Neuronal stem cell (in vitro differentiated cells): ENCODE data around the gene KRT75.
A peak's percentile ranks its signal among the peaks of the same experiment; 100 is the strongest.

Experiments
- DNase-seq: peaks from one replicate; pipeline ENCODE4 v3.0.0-alpha.2; 2013; ENCODE audit warnings: low spot score
- H2AFZ ChIP-seq: one replicate; pipeline ENCODE4 v1.6.1; 2013; ENCODE audit warnings: mild to moderate bottlenecking, low read length, inconsistent platforms
- H2AK5ac ChIP-seq: 2 replicates; pipeline ENCODE4 v1.6.1; 2013; ENCODE audit warnings: low read depth, mild to moderate bottlenecking, inconsistent platforms, low read length, moderate library complexity, mixed read lengths
- H2BK120ac ChIP-seq: 2 replicates; pipeline ENCODE4 v1.6.1; 2013; ENCODE audit warnings: low read depth, mild to moderate bottlenecking, inconsistent platforms, low read length, moderate library complexity, mixed read lengths
- H2BK12ac ChIP-seq: one replicate; pipeline ENCODE4 v1.6.1; 2013; ENCODE audit warnings: low read length, inconsistent platforms
- H2BK15ac ChIP-seq: 2 replicates; pipeline ENCODE4 v1.6.1; 2013; ENCODE audit warnings: mild to moderate bottlenecking, low read length, inconsistent platforms, mixed read lengths
- H2BK5ac ChIP-seq: one replicate; pipeline ENCODE4 v1.6.1; 2013; ENCODE audit warnings: inconsistent platforms, mild to moderate bottlenecking, low read length, moderate library complexity
- H3K14ac ChIP-seq: one replicate; pipeline ENCODE4 v1.6.1; 2013; ENCODE audit warnings: low read length, inconsistent platforms
- H3K18ac ChIP-seq: 2 replicates; pipeline ENCODE4 v1.6.1; 2013; ENCODE audit warnings: low read length, inconsistent platforms
- H3K23ac ChIP-seq: 2 replicates; pipeline ENCODE4 v1.6.1; 2013; ENCODE audit warnings: low read depth, mild to moderate bottlenecking, mixed read lengths, low read length, inconsistent platforms; ENCODE audit not compliant: poor library complexity
- H3K27ac ChIP-seq: replicated peaks from 3 replicates; pipeline ENCODE4 v1.5.1; 2013; ENCODE audit warnings: low read length, inconsistent platforms
- H3K27me3 ChIP-seq, 3 experiments: 2 replicates each; pipeline ENCODE4 v1.6.1; 2013; ENCODE audit warnings: low read length in 3 of 3, mild to moderate bottlenecking in 2 of 3, inconsistent platforms in 1 of 3, low read depth in 1 of 3, mixed read lengths in 1 of 3, moderate library complexity in 1 of 3; ENCODE audit not compliant: control insufficient read depth in 3 of 3, insufficient read depth in 3 of 3
- H3K36me3 ChIP-seq, 2 donors: replicated peaks in 1 of 2; 2 replicates each; pipeline ENCODE4 v1.6.1; 2013; ENCODE audit warnings: low read length in 2 of 2; ENCODE audit not compliant: control insufficient read depth in 2 of 2, insufficient read depth in 2 of 2
- H3K4ac ChIP-seq: 2 replicates; pipeline ENCODE4 v1.6.1; 2013; ENCODE audit warnings: inconsistent platforms, mild to moderate bottlenecking, low read length, moderate library complexity
- H3K4me1 ChIP-seq, 2 donors: 1 replicate in 1 of 2; 2 replicates in 1 of 2; pipeline ENCODE4 v1.6.1; 2013; ENCODE audit warnings: low read length in 2 of 2, low read depth in 1 of 2; ENCODE audit not compliant: control insufficient read depth in 2 of 2, insufficient read depth in 1 of 2
- H3K4me2 ChIP-seq: one replicate; pipeline ENCODE4 v1.6.1; 2013; ENCODE audit warnings: mild to moderate bottlenecking, low read length, inconsistent platforms; ENCODE audit not compliant: insufficient read depth, poor library complexity, severe bottlenecking
- H3K4me3 ChIP-seq, 2 donors: 2 replicates each; pipeline ENCODE4 v1.5.1; 2013; ENCODE audit warnings: low read length in 2 of 2, mild to moderate bottlenecking in 2 of 2, inconsistent platforms in 1 of 2, moderate library complexity in 1 of 2
- H3K79me1 ChIP-seq: one replicate; pipeline ENCODE4 v1.6.1; 2013; ENCODE audit warnings: low read depth, mild to moderate bottlenecking, inconsistent platforms, low read length, moderate library complexity
- H3K9ac ChIP-seq: one replicate; pipeline ENCODE4 v1.6.1; 2013; ENCODE audit warnings: mild to moderate bottlenecking, low read depth, low read length, inconsistent platforms; ENCODE audit not compliant: poor library complexity
- H3K9me3 ChIP-seq, 2 donors: replicated peaks in 1 of 2; 2 replicates each; pipeline versions ENCODE3 to v1.6.1; 2013; ENCODE audit warnings: low read length in 2 of 2, mild to moderate bottlenecking in 2 of 2, inconsistent platforms in 1 of 2, low read depth in 1 of 2, mixed read lengths in 1 of 2, moderate library complexity in 1 of 2; ENCODE audit not compliant: control insufficient read depth in 2 of 2, insufficient read depth in 1 of 2
- H4K8ac ChIP-seq: one replicate; pipeline ENCODE4 v1.6.1; 2013; ENCODE audit warnings: low read depth, mild to moderate bottlenecking, inconsistent platforms, low read length, moderate library complexity
- H4K91ac ChIP-seq: one replicate; pipeline ENCODE4 v1.6.1; 2013; ENCODE audit warnings: low read length, low read depth, mild to moderate bottlenecking, inconsistent platforms; ENCODE audit not compliant: poor library complexity
- WGBS, 2 donors: extraction: QIAGEN DNeasy Blood & Tissue Kit; methylation state at CpG; one replicate each; pipeline ENCODE4 v1.1.7; 2013; ENCODE audit warnings: missing lambda C conversion rate in 2 of 2, mixed read lengths in 1 of 2; ENCODE audit not compliant: insufficient read length in 2 of 2, insufficient replicate concordance in 1 of 2; ENCODE audit errors: extremely low coverage in 2 of 2; 5-methylcytosine and 5-hydroxymethylcytosine counted together

KRT75 gene

GRCh38 chr12:52444647-52445595 lies 10.8 kb upstream of the KRT75 start:
- no CpG with 5 or more reads among the region's 10 CpGs for WGBS, 2 donors
- Histone ChIP-seq H4K91ac (no peak overlapping the region), H2BK5ac (no peak overlapping the region)

DNA sequence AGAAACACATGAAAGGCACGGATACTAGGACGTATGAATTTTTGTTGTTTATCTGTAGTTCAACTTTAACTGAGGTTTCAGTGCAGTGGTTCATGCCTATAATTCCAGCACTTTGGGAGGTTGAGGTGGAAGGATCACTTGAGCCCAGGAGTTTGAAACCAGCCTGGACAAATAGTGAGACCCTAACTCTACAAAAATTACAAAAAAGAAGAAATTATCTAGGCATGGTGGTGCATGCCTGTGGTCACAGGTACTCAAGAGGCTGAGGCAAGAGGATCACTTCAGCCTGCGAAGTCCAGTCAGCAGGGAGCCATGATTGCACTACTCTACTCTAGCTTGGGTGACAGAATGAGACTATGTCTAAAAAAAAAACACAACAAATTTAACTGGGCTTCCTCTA lies 9.8 kb upstream of the KRT75 start:
- Histone ChIP-seq H3K4me2 (no peak overlapping the region), H3K18ac (no peak overlapping the region), H2BK12ac (no peak overlapping the region), H2AK5ac (no peak overlapping the region), H3K9ac (no peak overlapping the region), H3K27ac (no peak overlapping the region), H2BK120ac (no peak overlapping the region), H2BK5ac (no peak overlapping the region), H3K23ac (no peak overlapping the region), H3K4me3 (no peak overlapping the region), H3K79me1 (no peaks in the 10 kb centered on the region), H3K4ac (no peak overlapping the region), H3K4me1 (peaks cover 0 to 19% of the 10 kb centered on the region in 2 donors), H3K14ac (no peak overlapping the region), H2AFZ (no peak overlapping the region), H3K9me3 (no peaks in the 10 kb centered on the region), H4K8ac (no peak overlapping the region), H3K36me3 (no peaks in the 10 kb centered on the region), H2BK15ac (no peak overlapping the region), H4K91ac (no peak overlapping the region), H3K27me3 (no peaks in the 10 kb centered on the region)
- no peak for DNase-seq
- no CpG with 5 or more reads among the region's 3 CpGs for WGBS, 2 donors

More at GRCh38 chr12:52444647-52445595, 10.8 kb upstream of the KRT75 start:
- Histone ChIP-seq H2AK5ac (no peak overlapping the region), H3K4me1 (peaks cover 0 to 19% of the 10 kb centered on the region in 2 donors), H3K14ac (peak overlapping the region; percentile 40), H3K27me3 (no peaks in the 10 kb centered on the region), H3K9me3 (no peaks in the 10 kb centered on the region), H3K9ac (no peak overlapping the region), H3K27ac (no peak overlapping the region), H3K79me1 (no peaks in the 10 kb centered on the region), H2AFZ (no peak overlapping the region), H2BK120ac (no peak overlapping the region), H2BK15ac (no peak overlapping the region), H3K36me3 (no peaks in the 10 kb centered on the region), H3K4ac (no peak overlapping the region), H4K8ac (no peak overlapping the region), H3K23ac (no peak overlapping the region), H2BK12ac (no peak overlapping the region), H3K4me3 (no peak overlapping the region), H3K4me2 (no peak overlapping the region), H3K18ac (no peak overlapping the region)
- DNase-seq, result no peak

DNA sequence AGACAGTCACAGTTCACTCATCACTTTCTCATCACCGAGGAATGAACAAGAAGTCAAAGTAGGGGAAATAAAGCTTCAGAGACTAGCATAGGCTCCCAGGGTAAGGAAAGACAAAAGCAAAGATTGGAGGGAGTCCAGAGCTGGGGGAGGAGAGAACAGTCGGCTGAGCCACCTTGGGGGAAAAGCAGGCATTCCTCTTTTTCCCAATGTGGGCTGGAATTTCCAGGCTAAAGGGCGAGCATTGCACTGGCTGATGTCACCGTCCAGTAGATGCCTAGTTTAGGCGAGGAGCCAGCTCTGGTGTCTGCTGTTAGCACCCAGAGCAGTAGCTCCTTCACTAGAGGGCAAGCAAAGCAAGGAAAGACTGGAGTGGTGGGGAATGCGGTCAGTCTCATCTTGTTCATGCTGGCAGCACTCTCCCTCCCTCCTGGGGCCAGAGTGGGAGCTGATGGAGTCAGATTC lies 8.5 kb upstream of the KRT75 start:
- no CpG with 5 or more reads among the region's 6 CpGs for WGBS, 2 donors
- H3K36me3 ChIP-seq, result no peaks in the 10 kb centered on the region
- no peak overlapping the region for H2BK120ac ChIP-seq
- peaks cover 0 to 19% of the 10 kb centered on the region in 2 donors for H3K4me1 ChIP-seq
- H3K9me3 ChIP-seq, result no peaks in the 10 kb centered on the region
- H3K18ac ChIP-seq, result peak overlapping the region; percentile 45
- no peak overlapping the region for H2BK12ac ChIP-seq
- no peak overlapping the region for H4K91ac ChIP-seq
- H3K4ac ChIP-seq, result no peak overlapping the region
- H2BK5ac ChIP-seq, result no peak overlapping the region
- no peak overlapping the region for H2AFZ ChIP-seq
- no peak overlapping the region for H3K14ac ChIP-seq
- no peak overlapping the region for H2AK5ac ChIP-seq
- H2BK15ac ChIP-seq, result no peak overlapping the region
- H3K79me1 ChIP-seq, result no peaks in the 10 kb centered on the region
- DNase-seq, result no peak
- no peak overlapping the region for H3K4me3 ChIP-seq
- H3K27me3 ChIP-seq, result no peaks in the 10 kb centered on the region
- no peak overlapping the region for H4K8ac ChIP-seq
- H3K4me2 ChIP-seq, result no peak overlapping the region
- H3K23ac ChIP-seq, result no peak overlapping the region
- peak overlapping the region; percentile 21 for H3K27ac ChIP-seq
- H3K9ac ChIP-seq, result peak overlapping the region; percentile 46

DNA sequence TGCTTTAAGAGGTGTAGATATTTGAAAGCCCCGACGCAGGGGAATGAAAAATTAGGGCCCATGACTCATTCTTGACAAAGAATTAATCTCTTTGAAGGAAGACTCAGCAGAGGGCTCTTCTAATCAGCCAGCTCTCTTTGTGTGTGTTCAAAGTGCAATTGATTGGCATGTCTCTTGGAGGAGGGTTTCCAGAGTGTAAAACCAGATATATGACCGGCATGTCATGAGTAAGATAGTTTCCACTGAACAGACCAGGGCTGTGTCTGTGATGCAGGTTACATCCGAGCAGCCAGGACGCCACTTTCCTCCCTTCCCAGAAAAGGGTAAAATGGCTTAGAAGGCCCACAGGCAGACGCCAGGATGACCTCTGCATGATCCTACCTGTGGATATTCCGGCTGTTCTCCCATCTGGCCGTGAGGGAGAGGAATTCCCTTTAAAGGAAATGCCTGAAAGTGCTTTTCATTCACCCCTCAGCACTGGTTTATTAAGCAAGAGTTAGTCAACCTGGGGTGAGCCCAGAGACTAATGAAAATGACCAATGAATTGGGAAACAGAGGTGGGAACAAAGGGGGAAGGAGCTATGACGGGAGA lies 7.2 kb upstream of the KRT75 start:
- Histone ChIP-seq H2AFZ (no peak overlapping the region), H3K9ac (no peak overlapping the region), H3K4ac (no peak overlapping the region), H2BK12ac (peak overlapping the region; percentile 19), H3K18ac (peak overlapping the region; percentile 8), H3K4me1 (peaks cover 0 to 19% of the 10 kb centered on the region in 2 donors), H3K23ac (no peak overlapping the region), H3K14ac (no peak overlapping the region), H3K79me1 (no peaks in the 10 kb centered on the region), H3K27me3 (no peaks in the 10 kb centered on the region), H3K9me3 (no peaks in the 10 kb centered on the region), H2BK5ac (no peak overlapping the region), H3K4me3 (no peak overlapping the region), H3K36me3 (no peaks in the 10 kb centered on the region), H4K8ac (no peak overlapping the region), H2AK5ac (no peak overlapping the region), H3K4me2 (no peak overlapping the region), H2BK15ac (no peak overlapping the region), H2BK120ac (no peak overlapping the region), H4K91ac (no peak overlapping the region), H3K27ac (peak overlapping the region; percentile 55)
- DNase-seq, result no peak
- no CpG with 5 or more reads among the region's 9 CpGs for WGBS, 2 donors
